A549 treated with CpdA at 1 μM for 4 hours (cell line): ENCODE measurements around the gene OXTR. TPM values are rescaled to one million over a fixed set of nuclear protein-coding genes. Genes with fewer than 3 reads are reported as not detected.

Source experiments
- total RNA-seq: library from RNA; stranded (reverse); fragments of 200-300 nt; extraction: Qiagen RNA extraction; gene quantifications from 5 replicates; pipeline ENCODE4 v1.2.3, GENCODE V29; 2022; ENCODE audit warnings: low read depth

OXTR gene
- 9.0 to 10.9 TPM (median 9.4 TPM) in 5 replicates for total RNA-seq

DNA sequence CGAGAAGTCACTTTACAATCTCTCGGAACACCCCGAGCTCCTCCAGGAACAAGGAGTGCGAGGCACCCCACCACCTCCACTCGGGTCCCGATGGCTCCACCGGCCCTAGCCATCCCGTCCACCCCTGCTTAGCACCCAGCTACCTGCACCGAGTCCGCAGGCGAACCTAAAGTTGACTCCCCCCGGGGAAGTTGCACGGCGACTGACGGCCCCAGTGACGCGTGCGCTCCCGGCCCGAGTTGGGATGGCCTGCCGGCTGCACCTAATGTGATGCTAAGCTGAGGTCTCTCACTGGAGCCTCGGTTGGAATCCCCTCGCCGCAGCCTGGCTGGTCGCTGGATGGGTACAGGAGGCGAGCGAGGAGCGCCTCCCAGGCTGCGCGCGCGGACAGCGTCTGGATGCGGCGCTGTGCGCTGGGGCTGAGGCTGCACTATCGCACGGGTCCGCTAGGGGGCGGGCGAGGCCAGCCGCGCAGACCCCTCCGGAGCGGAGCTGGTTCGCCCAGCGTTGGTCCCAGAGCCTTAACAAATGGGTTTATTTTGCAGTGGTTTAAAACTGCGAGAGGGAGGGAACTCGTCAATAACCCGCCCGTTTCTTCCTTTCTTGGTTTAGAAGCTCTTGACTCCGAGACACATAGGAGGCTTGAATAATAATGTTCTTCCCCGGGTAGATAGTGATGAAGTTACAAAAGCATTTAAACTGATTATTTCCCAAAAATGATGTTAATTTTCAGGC, at the start of gene OXTR:
Gene OXTR (minus strand): TSS at position 526 of the 735 bp plus-strand sequence. CDS start 1,426 bp downstream, outside the sequence.

DNA sequence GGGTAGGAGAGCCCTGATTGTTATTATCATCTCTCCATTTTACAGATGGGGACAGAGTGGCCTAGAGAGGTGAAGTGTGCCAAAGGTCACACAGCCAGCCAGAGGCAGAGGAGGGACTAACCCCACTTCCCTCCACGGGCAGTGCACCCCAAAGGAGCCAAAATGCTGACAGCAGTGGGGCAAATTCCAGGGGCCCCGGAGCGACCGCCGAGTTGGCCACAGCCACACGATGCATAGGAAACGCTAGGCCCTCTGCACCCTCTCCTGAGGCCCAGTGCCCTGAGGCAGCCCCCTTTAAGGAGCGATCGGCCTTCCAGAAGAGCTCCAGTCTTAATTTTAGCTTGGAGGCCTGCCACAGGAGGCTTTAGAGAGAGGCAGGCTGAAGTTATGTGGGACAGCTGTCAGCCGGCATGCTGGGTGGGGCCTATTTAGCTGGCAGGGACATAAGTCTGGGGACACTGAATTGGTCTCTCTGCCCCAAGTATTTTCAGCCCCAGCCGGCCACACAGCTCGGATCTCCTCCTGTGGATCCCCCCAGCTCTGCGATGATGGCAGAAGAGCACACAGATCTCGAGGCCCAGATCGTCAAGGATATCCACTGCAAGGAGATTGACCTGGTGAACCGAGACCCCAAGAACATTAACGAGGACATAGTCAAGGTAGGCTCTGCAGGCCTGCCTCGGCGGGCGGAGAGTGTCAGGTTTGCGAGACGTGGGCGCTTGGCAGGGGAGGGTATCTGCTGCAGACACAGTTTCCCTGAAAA, 35.9 kb downstream of the OXTR start, which contains the start of gene CAV3:
Gene CAV3 (plus strand): TSS at position 471 of the 763 bp plus-strand sequence. CDS start 75 bp downstream, at position 546.

Other genes starting within 250 kb of the OXTR start
- gene SSUH2, start 124.8 kb downstream of the OXTR start, total RNA-seq: 0.57 to 1.2 TPM (median 0.75 TPM) in 5 replicates
- 0.17 TPM in 1 of 5 replicates, not detected in the others for gene CAV3, start 35.8 kb downstream of the OXTR start, total RNA-seq
- 11.7 to 14.9 TPM (median 14.7 TPM) in 5 replicates for gene RAD18, start 193.9 kb upstream of the OXTR start, total RNA-seq